COR-L47 (cell line): Measurements from ENCODE around the gene MAS1L.

Experiments used
- DNase-seq: peaks from one replicate; lab custom pipeline; 2025; lab: John Stamatoyannopoulos, UW

Gene MAS1L, protein sequence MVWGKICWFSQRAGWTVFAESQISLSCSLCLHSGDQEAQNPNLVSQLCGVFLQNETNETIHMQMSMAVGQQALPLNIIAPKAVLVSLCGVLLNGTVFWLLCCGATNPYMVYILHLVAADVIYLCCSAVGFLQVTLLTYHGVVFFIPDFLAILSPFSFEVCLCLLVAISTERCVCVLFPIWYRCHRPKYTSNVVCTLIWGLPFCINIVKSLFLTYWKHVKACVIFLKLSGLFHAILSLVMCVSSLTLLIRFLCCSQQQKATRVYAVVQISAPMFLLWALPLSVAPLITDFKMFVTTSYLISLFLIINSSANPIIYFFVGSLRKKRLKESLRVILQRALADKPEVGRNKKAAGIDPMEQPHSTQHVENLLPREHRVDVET

GRCh38 chr6:29487660-29488059 is at the start of gene MAS1L:
Gene MAS1L, minus strand, starts transcription at chr6:29487956. Its CDS starts 54 bp downstream, at chr6:29487902.
- no peak for DNase-seq

- DNase-seq = no peak
These were observed 44.7 kb upstream of the MAS1L start for GRCh38 chr6:29532320-29532951.

GRCh38 chr6:29531668-29532067 is 43.9 kb upstream of the MAS1L start:
- no peak for DNase-seq

DNA sequence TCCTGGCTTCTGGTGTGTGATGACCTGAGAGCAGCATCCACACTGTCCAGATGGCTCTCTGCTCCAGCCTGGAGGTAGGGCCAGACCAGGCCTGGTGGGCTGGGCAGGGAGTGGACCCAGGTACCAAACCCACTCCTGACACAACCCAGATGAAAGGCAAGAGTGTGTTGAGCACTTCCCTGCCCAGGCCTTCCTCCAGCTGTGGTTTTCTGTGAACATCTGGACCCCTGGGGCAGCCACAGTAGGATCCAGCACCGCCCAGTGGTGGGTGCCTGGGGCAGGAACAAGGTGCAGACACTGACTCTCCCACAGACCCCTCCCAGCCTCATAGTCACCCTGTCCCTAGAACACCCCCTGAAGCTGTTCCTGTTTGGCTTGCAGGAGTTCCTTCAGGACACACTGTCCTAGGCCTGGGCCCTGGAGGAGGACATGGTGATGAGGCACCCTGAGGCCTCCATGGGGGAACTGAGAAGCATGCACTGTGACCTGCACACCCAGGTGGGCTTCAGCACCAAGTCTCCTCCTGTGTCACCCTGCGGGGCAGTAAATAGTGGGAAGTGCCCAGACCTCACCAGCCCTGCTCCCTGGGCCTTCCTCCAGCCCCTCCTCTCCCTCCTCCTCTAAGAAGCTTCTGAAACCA is 43.0 kb upstream of the MAS1L start:
- no peak for DNase-seq

DNA sequence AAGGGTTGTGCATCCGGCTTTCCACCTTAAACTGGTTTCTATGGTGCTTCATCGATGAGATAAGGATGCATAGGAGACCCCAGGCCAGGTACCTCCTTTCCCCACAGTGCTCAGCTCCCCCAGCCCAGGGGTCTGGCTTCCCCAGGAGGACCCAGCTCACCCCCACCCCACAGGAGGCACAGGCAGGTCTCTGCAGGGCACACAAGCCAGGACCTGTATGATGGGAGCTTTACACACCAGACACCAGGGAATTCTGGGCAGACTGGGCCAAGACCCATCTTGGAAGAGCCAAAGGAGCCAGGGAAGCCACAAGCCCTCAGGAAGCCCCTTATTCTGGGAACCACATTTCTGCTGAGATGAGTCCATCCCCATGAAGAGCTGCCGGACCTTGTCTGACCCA is 42.2 kb upstream of the MAS1L start:
- DNase-seq = no peak

GRCh38 chr6:29528988-29529560 is 41.3 kb upstream of the MAS1L start:
- DNase-seq = no peak

GRCh38 chr6:29528300-29528931 is 40.7 kb upstream of the MAS1L start:
- DNase-seq = no peak

GRCh38 chr6:29527564-29527963 is 39.8 kb upstream of the MAS1L start:
- DNase-seq = no peak

DNA sequence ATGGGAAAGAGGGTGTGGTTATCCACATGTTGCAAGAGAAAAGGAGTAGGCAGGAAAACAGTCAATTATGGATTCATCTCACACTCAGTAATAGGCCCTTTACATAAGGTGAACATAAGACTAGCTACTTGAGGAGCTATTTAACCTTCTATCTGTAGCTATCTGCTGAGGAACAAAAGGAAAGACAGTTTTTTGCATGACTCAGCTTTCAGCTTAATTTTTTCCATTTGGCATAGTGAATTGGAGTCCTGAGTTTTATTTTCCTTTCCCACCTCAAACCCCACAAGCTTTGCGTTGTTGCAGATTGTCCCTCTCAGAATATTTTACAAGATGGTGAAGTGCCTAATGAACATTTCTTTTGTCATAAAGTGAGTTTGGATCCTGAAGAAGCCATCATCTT is 39.4 kb upstream of the MAS1L start:
- DNase-seq = no peak

GRCh38 chr6:29525311-29525639 is 37.5 kb upstream of the MAS1L start:
- no peak for DNase-seq

DNA sequence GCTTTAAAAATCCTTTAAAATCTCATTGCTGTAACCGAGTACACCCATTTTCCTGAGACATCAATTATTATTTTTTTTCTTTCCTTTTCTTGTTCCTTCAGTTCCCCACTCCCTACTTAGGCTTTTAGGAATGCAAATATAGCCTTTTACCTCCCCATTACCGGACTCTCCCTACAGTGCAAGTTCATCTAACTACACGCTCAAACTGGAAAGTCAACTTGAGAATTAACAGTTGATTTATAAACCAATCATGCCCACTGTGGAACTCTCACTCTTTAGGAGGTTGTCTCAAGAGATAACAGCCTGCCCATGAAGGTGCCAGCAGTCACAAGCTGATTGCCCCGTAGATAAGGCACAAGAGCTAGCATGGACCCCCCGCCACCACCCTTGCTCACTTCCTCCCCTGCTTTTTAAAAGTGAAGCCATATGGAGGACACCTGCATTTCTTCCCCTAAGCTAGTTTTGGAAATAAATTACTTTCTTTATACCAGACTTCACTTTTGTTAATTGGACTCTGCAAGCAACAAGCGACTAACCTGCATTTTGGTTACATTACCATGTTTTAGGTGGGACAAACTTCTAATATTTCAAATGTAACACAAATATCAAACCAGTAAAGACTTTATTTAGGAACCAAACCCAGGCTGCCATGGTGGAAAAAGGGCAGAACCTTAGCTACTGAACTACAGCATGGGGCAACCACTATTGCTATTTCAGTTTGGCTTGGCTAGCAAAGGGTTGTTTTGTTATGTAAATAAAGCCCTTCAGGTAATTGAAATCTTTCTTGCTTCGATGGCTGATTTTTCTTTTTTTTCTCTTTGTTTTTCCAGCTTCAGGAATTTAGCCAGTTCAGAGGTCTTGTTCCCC is 36.9 kb upstream of the MAS1L start:
- DNase-seq = no peak

GRCh38 chr6:29524044-29524443 is 36.3 kb upstream of the MAS1L start:
- no peak for DNase-seq

- no peak for DNase-seq
These were observed 34.5 kb upstream of the MAS1L start for GRCh38 chr6:29522227-29522626.

DNA sequence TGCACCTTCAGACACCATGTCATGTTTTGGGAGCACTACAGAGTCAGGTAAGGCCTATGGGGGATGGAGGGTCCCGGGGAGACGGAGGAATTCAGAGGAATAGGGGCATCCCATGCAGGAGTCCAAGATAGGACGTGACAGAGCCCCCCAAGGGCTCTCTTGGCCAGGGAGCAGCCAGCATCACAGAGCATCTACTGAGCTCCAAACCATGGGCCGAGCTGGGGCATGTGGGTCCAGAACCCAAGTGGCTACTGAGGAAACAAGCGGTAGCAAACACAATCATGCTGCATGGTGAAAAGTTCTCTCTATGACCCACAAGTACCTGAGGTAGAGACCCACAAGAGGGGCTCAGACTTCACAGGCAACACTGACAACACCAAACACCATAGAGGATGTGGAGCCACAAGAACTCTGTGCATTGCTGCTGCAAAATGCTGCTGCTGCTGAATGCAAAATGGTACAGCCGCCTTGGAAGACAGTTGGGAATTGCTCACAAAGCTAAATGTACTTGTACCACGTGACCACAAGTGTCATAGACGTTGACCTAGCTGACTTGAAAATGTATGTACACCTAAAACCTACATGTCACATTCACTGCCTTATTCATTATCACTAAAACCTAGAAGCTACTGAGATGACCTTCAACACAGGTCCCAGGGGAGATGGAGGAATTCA is 33.4 kb upstream of the MAS1L start:
- no peak for DNase-seq

DNA sequence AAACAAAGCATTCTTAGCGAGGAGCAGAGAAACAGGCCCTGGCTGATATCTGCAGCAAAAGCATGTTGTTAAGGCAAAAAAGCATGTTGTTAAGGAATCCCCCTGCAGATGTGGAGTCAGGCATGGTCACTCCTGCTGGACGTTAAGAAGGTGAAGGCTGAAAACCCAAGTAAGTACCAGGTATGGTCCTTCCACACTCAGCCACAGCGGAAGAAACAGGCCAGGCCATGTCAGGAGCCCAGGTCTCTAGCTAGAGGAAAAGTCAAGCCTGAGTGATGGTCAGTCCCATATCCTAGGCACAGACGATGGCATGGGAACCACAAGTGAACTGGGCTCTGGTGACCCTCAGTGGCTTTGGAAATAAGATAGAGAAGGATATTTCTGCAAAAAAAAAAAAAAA is 32.5 kb upstream of the MAS1L start:
- no peak for DNase-seq

GRCh38 chr6:29519291-29520010 is 31.7 kb upstream of the MAS1L start:
- DNase-seq = no peak

- no peak for DNase-seq
These were observed 30.1 kb upstream of the MAS1L start for GRCh38 chr6:29517728-29518440.

DNA sequence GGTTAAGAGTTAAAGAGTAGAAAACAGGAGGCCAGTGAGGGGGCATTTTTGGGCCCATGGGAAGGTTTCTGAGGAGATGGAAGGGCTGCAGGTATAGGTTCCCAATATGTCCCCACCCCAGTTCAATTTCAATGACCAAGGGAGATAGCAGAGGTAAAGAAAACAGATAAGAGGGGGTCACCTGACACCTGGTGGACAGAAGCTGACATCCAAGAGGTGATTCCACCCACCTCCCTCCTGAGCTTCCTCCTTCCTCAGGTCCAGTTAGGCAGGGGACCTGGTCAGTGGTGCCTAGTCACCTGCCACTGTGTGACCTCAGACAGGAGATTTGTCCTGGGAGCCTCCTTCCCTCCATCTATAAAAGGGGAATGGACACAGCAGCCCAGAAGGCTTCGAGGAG is 29.5 kb upstream of the MAS1L start:
- no peak for DNase-seq

DNA sequence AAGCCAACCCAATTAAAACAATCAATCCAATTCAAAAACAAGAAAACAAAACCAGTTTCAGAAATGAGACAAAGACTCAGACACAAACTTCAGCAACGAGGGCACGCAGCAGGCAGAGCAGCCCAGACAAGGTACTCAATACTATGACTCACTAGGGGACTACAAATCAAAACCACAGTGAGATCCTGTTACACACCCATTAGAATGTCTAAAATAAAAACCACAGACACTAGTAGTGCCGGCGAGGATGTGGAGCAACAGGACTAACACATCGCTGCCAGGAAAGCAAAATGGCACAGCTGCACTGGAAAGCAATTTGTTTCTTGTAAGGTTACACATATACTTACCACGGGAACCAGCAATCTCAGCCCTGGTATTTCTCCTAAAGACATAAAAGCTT is 28.4 kb upstream of the MAS1L start:
- DNase-seq = no peak
